ENCODE data around the gene TENM3. TPM values are rescaled to one million over a fixed set of nuclear protein-coding genes. Genes with fewer than 3 reads are reported as not detected.

Gene TENM3
- total RNA-seq, 4 donors from 2014 or later = 0.18 to 9.4 (median 1.5) TPM

DNA sequence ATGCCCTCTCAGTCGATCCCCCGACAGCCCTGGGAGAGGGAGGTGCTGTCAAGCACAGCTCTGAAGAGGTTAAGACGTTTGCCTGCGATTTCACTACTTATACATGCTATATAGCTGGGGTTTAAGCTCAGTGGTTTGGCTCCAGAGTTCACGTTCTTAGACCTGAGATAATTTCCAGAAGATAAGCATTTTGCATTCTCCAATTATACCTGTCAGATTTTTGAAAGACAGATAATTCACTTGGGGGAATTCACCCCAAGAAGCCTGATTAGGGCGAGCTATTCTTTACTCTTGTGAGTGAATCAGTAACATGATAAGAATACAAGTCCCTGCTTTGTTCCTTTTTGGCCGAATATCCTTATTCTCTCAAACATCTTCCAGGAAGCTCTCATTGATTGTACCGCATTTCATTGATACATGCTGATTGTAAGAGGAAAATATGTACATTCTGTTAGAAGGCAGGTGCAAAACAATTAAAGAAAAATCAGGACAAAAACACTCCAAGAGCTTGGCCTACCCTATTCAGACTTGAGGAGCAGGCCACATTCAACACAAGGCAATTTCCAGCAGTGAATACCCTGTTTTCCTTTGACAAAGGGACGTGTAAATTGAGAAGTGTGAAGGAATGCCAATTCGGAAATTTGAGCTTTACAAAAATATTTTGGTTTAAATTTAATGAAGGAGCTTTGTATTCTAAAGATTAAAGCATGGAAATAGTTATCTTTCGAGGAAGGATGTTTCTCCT, 30.2 kb downstream of the TENM3 start:
- H3K36me3 ChIP-seq = no peaks in the 10 kb centered on the region
- no peak for DNase-seq
- TF ChIP-seq POLR2A (IDR thresholded peaks at IDR 0.05) = no peak
- TF ChIP-seq, protein P1, sequence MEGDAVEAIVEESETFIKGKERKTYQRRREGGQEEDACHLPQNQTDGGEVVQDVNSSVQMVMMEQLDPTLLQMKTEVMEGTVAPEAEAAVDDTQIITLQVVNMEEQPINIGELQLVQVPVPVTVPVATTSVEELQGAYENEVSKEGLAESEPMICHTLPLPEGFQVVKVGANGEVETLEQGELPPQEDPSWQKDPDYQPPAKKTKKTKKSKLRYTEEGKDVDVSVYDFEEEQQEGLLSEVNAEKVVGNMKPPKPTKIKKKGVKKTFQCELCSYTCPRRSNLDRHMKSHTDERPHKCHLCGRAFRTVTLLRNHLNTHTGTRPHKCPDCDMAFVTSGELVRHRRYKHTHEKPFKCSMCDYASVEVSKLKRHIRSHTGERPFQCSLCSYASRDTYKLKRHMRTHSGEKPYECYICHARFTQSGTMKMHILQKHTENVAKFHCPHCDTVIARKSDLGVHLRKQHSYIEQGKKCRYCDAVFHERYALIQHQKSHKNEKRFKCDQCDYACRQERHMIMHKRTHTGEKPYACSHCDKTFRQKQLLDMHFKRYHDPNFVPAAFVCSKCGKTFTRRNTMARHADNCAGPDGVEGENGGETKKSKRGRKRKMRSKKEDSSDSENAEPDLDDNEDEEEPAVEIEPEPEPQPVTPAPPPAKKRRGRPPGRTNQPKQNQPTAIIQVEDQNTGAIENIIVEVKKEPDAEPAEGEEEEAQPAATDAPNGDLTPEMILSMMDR (IDR thresholded peaks at IDR 0.05) = no peak
- no peak overlapping the region for H3K4me3 ChIP-seq
- H3K4me1 ChIP-seq = no peaks in the 10 kb centered on the region
- H3K27me3 ChIP-seq = no peaks in the 10 kb centered on the region
- no peak overlapping the region for H3K27ac ChIP-seq
- H3K9me3 ChIP-seq = no peaks in the 10 kb centered on the region

DNA sequence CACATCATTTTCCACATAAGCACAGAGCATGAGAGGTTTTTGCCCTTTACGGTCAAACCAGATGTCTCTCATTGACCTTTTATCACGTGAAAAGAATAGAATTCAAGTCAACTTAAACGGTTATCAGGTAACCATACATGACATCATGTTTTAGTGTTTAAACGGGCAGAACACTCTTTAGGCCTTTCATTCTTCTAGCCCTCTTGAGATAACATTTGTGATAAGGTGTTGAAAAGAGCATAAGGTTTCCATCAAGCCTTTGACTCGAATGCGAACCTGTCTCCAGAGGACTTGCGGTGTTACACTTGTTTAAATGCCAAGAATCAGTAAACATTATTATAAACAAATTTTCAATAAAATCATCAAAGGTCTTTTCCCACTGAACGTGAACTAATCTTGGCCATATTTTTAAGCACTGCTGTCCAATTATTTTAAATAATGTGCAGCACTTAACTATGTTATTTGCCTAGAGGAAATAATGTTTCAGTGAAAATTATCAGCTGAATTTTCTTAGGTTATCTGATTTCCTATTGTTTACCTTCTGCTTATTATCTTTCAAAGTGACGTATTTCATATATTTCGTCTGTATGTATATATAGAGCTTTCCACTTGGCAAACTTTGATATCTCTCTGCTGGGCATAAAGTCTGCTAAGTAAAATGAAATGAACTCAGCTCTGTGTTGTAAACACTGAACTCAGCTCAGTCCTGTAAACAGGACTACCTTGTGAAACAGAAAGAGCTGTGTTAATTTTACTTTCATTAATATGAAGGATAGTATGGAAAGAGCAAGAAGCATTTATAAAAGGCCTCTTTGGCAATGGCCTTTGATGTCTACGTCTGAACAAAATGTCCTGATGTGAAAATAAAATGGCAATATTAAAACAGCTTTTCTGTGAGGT, 33.3 kb downstream of the TENM3 start:
- Histone ChIP-seq H3K27me3 (no peaks in the 10 kb centered on the region), H3K4me3 (no peak overlapping the region), H3K4me1 (no peaks in the 10 kb centered on the region), H3K36me3 (no peaks in the 10 kb centered on the region), H3K27ac (no peak overlapping the region), H3K9me3 (no peaks in the 10 kb centered on the region)
- no peak for DNase-seq
- no peak for TF ChIP-seq POLR2A (IDR thresholded peaks at IDR 0.05)
- TF ChIP-seq, protein P1 (IDR thresholded peaks at IDR 0.05) = no peak

DNA sequence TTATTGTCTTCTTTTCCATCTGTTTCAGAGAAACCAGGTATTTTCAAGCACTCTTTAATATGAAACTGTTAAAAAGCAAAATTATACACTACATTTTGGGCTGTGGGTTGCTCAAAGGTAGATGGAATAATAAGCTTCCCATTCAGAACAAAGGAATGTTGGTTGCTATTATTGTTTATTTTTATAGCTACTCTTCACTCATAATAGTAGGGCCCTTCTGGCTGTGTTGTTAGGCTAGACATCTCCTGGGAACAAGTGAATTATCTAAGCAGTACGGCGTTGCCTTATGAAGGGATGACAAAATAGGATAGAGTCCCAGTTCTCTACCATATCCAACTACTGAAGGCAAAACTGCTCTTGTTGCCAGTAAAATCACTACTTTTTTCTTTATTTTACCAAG, 34.2 kb downstream of the TENM3 start:
- H3K4me1 ChIP-seq = no peaks in the 10 kb centered on the region
- no peaks in the 10 kb centered on the region for H3K36me3 ChIP-seq
- H3K27ac ChIP-seq = no peak overlapping the region
- no peak overlapping the region for H3K4me3 ChIP-seq
- no peak for DNase-seq
- no peaks in the 10 kb centered on the region for H3K27me3 ChIP-seq
- TF ChIP-seq POLR2A (IDR thresholded peaks at IDR 0.05) = no peak
- TF ChIP-seq, protein P1 (IDR thresholded peaks at IDR 0.05) = no peak
- no peaks in the 10 kb centered on the region for H3K9me3 ChIP-seq

DNA sequence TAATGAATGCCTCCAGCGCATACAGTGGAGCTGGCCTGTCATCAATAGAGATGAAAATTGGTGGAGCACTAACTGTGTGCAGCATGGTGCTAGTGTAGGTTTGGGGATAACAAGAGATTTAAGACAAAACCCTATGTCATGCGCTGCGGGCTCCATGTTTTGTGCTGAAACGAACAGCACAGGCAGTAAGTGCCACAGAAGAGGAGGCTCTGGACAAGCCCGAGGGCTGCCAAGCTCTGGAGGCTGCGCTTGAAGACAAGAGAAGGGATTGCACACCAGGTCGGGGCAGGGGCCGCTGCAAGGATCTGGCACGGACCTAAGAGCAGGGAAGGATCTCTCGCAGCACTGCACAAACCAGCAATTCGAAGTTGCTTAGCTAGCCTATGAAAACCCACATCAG, 35.5 kb downstream of the TENM3 start:
- H3K27ac ChIP-seq = no peak overlapping the region
- no peaks in the 10 kb centered on the region for H3K4me1 ChIP-seq
- no peaks in the 10 kb centered on the region for H3K27me3 ChIP-seq
- DNase-seq = no peak
- TF ChIP-seq, protein P1 (IDR thresholded peaks at IDR 0.05) = no peak
- TF ChIP-seq POLR2A (IDR thresholded peaks at IDR 0.05) = no peak
- H3K4me3 ChIP-seq = no peak overlapping the region
- H3K36me3 ChIP-seq = no peaks in the 10 kb centered on the region
- H3K9me3 ChIP-seq = no peaks in the 10 kb centered on the region

DNA sequence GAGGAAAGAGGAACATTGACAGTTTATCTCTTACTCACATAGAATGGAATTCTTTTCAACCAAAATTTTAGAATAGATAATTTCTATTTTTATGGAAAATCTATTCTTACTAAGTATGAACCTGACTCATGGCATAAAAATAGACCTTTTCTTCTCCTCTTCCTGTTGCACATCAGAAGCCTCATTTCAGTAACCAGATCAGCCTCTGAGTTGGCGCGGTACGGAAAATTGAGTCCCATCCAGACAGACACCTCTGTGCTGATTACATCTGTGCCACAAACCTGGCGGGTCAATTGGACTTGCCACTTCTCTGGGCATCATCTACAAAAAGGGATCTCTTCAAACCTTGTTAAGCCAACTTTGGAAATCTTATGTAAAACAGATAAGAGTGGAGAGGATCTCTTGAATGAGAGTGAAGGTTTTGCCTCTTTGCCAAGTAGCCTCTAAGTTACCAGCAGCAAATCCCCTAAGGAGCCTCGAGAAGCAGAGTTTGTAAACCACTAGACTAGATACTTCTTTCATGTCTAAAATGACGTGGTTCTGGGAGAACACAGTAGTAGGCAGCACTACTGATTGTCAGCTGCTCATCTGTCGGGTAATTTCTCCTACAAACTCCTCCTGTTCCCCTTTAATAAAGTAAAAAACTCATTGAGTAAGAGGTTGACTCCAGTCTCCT, 37.4 kb downstream of the TENM3 start:
- Histone ChIP-seq H3K27ac (no peak overlapping the region), H3K9me3 (no peaks in the 10 kb centered on the region), H3K4me3 (no peak overlapping the region), H3K4me1 (no peaks in the 10 kb centered on the region), H3K36me3 (no peaks in the 10 kb centered on the region), H3K27me3 (no peaks in the 10 kb centered on the region)
- no peak for TF ChIP-seq POLR2A (IDR thresholded peaks at IDR 0.05)
- TF ChIP-seq, protein P1 (IDR thresholded peaks at IDR 0.05) = no peak
- DNase-seq = no peak

Measured in Peyer's patch (tissue), 4 donors.